GM18499 (cell line): ENCODE measurements around the gene CYB5R4.
A peak's percentile ranks its signal among the peaks of the same experiment; 100 is the strongest.
"Not testable (repeated sequence)": the region's sequence is repeated elsewhere in the genome, so short reads cannot be mapped to it uniquely, and the experiment has no call there.

Source experiments
- ATAC-seq: cut with Tn5 transposase; IDR thresholded peaks from one replicate; pipeline ENCODE4 v1.9.1; 2021; ENCODE audit warnings: moderate number of reproducible peaks; ENCODE audit not compliant: insufficient read depth, unreplicated experiment

The CYB5R4 gene

DNA sequence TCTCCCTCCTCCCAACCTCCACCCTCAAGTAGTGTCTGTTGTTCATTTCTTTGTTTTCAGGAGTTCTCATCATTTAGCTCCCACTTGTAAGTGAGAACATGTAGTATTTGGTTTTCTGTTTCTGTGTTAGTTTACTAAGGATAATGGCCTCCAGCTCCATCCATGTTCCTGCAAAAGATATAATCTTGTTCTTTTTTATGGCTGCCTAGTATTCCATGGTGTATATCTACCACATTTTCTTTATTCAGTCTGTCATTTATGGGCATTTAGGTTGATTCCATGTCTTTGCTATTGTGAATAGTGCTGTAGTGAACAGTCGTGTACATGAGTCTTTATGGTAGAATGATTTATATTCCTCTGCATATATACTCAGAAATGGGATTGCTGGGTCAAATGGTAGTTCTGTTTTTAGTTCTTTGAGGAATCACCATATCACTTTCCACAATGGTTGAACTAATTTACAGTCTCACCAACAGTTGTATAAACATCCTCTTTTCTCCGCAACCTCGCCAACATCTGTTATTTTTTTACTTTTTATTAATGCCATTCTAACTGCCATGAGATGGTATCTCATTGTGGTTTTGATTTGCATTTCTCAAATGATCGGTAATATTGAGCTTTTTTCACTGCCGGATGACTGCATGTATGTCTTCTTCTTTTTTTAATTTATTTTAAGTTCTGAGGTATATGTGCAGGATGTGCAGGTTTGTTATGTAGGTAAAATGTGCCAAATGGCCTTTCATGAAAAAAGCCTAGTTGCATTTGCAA, 48.3 kb downstream of the CYB5R4 start:
- not testable (repeated sequence) for ATAC-seq

DNA sequence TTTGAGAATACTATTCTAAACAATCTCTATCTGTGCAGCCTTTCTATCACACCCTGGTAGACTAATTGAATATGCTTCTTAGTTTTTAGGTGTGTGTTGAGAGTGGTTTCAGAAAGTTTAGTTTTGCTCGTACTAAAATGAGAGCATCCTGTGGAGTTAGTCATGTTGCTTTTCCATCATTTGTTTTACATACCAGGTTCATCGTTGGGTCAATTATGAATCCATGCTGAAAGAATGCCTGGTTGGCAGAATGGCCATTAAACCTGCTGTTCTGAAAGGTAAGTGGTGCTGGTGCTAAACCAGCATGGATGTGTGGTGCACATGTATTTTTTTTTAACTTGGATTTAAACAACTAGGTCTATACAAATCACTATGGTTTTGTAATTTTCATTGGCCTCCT, 49.3 kb downstream of the CYB5R4 start:
- ATAC-seq, result no peak

- ATAC-seq, result no peak
Measured at GRCh38 chr6:83911278-83911677, 51.8 kb downstream of the CYB5R4 start.

GRCh38 chr6:83914953-83915352, 55.5 kb downstream of the CYB5R4 start:
- ATAC-seq, result no peak

DNA sequence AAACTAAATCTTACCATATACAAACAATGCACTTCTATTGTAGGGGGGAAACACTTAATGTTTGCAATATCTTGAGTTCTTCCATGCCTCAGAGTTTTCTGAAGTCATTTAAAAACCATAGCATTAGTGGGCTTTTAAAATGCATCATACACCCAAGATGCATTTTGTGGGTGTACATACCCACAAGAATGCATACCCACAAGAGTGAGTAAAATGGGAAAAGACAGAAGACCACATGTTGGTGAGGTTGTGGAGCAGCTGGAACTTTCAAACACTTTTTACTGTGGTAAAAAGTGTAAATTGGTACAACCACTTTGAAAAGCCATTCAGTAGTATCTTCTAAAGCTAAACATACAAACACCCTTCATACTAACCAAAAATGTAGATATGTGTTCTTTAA, 57.5 kb downstream of the CYB5R4 start:
- no peak for ATAC-seq

DNA sequence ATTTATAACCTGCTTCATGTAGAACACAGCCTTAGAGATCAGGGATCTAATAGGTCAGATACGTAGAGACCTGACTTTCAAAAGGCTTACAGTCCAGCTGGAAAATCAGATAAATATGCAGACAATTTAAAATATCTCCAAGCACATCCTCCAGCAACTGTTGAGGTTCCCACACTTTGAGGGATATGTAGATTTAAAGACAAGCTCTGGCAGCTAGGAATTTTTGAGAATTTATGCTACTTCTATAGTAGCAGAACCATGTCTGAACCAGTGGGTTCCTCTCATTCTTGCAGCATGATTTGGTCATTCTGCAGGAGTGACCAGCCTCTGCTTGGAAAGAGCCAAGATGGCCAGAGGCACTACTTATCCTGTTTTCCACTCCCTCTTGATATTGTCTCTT, 60.5 kb downstream of the CYB5R4 start:
- ATAC-seq, result no peak

DNA sequence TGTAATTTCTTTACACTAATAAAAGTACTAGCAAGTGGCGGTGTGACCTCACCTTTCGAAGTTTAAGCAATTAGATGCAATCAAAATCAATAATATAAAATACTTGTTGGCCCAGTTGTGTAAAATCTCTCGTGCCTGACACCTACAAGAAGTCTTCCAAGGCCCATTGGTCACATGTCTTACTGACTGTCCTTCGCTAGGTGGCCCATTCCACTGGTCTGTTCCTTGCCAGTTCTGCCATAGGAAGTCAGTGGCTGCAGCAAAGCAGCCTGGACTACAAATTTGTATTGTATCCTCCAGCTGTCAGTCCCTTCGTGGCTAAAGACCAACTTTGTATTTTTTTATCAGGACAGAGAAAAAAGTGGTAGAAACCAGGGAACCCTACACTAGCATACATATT, 61.8 kb downstream of the CYB5R4 start:
- no peak for ATAC-seq

GRCh38 chr6:83927470-83927869, 68.0 kb downstream of the CYB5R4 start:
- no peak for ATAC-seq

DNA sequence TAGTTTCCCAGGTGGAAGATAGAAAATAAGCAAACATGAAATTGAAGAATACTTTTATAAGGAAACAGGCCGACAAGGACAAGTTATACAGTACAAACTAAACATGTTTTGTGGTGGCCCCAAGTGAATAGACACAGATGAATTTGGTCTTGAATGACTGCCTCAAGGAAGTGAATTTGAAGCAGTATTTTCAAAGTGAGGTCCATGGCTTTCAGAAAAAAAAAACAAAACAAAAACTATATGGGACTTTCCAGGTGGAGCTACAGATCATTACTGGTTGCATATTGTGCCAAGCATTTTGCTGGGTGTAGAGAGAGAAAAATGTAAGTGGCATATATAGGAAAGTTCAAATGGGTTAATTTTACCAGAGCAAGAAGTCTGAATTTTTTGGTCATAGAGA, 68.8 kb downstream of the CYB5R4 start:
- ATAC-seq, result no peak

GRCh38 chr6:83946201-83946833, 86.8 kb downstream of the CYB5R4 start:
- not testable (repeated sequence) for ATAC-seq

- ATAC-seq, result not testable (repeated sequence)
Measured at GRCh38 chr6:83947983-83948382, 88.5 kb downstream of the CYB5R4 start.

GRCh38 chr6:83948851-83949250, 89.4 kb downstream of the CYB5R4 start:
- ATAC-seq, result no peak

GRCh38 chr6:83951423-83951822, 91.9 kb downstream of the CYB5R4 start:
- not testable (repeated sequence) for ATAC-seq

DNA sequence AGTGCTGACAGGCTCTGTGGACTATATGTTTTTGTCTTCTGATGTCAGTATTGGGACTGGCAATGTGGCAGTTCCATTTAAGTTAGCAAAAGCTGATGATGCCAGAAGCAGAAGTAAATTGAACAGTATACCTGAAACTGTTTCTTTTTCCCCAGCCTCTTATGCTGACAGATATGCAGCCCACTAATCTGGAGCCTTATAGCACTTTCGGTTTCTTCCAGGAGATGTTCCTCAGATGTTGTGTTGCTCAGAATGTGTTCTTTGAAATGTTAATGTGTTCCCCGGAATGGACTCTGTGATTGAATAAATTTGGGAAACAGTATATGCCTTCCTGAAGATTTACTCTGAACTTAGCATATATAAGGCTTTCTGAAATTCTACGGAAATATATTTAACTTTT, 93.3 kb downstream of the CYB5R4 start:
- ATAC-seq, result no peak

DNA sequence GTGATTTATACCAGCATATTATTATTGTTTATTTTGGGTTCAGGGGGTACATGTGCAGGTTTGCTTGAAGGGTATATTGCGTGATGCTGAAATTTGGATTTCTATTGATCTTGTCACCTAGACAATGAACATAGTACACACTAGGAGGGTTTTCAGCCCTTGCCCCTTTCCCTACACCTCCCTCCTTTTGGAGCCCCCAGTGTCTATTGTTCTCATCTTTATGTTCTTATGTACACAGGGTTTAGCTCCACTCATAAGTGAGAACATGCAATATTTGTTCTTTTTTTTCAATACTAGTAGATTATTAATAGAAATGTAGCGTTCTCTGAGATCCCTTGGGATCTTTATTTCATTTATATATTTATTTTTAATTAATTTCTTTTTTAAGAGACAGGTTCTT, 94.9 kb downstream of the CYB5R4 start:
- no peak for ATAC-seq

DNA sequence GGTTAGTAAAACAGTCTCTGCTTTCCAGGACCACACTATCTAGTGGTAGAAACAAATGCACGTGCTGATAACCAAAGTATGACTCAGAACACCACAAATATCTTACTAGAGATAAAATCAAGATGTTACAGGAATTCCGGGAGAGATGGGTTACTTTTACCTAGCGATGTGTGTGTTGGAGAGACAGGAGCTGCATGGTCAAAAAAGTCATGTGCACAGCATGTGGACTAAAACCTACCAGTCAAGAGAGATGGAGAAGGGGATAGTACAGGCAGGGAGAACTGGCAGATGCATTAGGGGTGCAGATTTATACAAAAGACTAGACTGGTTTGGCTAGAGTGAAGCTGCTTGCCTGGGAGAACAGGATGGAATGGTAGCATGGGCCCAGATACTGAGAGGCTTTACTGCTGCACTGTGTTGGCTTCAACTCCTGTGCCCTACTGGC, 98.8 kb downstream of the CYB5R4 start:
- ATAC-seq, result no peak

DNA sequence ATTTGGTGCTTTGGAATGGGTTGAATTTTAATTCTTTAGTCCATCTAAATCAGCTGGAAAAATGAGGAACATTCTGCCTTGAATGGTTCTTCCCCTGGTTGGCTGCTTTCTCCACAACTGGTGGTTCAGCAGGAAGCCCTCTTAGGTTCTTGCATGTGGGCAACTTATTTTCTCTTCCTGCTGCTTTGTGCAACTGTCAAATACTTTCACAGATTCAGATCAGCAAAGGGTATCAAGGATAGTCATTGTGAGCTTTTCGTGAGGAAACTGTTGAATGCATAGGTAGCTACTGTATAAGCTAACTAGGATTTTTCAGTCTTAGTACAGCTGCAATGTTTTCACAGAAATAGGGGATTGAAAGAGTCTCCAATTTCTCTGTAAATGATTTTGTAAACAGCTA, 101.2 kb downstream of the CYB5R4 start:
- no peak for ATAC-seq

GRCh38 chr6:83962582-83962981, 103.1 kb downstream of the CYB5R4 start:
- ATAC-seq, result peak; percentile 94

DNA sequence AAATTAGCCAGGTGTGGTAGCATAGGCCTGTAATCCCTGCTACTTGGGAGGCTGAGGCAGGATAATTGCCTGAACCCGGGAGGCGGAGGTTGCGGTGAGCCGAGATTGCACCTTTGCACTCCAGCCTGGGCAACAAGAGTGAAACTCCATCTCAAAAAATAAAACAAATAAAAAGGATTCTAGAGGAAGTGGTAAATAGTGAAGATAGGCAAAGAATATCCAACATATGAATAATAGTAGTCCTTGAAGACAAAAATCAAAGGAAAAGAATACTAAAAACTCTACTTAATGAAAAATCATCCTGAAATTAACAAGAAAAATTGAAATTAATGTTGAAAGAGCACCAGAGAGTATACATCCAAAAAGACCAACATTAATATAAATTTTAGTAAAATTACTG, 107.0 kb downstream of the CYB5R4 start:
- no peak for ATAC-seq

- ATAC-seq, result no peak
Measured at GRCh38 chr6:83970582-83970981, 111.1 kb downstream of the CYB5R4 start.

DNA sequence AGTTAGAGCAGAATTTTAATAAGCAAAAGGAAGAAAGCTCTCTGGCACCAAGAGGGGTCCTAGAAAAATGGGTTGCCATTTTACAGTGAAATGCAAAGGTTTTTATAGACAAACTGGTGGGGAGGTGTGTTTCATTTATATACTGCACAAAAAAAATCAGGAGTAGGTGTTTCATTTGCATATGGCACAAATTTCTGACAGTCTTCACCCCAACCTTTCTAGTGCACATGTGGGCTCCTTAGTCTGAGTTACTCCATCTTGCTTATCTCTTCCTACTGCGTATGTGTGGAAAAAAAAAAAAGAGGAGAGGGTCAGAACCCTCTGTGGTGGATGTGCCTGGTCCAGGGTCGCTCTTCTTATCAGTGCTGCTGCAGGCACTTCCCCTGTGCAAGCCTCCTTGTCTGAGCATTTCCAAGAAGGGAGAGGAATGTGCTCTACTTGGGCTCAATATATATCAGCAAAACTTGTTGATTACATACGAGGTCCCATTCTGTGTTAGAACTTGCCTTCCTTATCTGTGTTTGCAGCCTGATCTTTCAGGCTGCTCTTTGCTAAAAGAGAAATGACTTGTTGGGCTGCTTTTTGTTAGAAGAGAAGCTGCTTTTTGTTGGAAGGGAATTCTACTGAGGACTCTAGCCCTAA, 115.0 kb downstream of the CYB5R4 start:
- no peak for ATAC-seq
